ENCODE measurements around the gene CYP3A7. TPM values are rescaled to one million over a fixed set of nuclear protein-coding genes. Genes with fewer than 3 reads are reported as not detected.

The CYP3A7 gene
- total RNA-seq, 1 donor from 2014 or later = not detected

GRCh38 chr7:99672573-99672972, 62.4 kb downstream of the CYP3A7 start:
- no peaks in the 10 kb centered on the region for H3K9me3 Mint-ChIP-seq
- TF ChIP-seq, protein P1, sequence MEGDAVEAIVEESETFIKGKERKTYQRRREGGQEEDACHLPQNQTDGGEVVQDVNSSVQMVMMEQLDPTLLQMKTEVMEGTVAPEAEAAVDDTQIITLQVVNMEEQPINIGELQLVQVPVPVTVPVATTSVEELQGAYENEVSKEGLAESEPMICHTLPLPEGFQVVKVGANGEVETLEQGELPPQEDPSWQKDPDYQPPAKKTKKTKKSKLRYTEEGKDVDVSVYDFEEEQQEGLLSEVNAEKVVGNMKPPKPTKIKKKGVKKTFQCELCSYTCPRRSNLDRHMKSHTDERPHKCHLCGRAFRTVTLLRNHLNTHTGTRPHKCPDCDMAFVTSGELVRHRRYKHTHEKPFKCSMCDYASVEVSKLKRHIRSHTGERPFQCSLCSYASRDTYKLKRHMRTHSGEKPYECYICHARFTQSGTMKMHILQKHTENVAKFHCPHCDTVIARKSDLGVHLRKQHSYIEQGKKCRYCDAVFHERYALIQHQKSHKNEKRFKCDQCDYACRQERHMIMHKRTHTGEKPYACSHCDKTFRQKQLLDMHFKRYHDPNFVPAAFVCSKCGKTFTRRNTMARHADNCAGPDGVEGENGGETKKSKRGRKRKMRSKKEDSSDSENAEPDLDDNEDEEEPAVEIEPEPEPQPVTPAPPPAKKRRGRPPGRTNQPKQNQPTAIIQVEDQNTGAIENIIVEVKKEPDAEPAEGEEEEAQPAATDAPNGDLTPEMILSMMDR (conservative IDR thresholded peaks at IDR 0.05) = no peak
- H3K4me1 Mint-ChIP-seq = no peaks in the 10 kb centered on the region
- H3K36me3 Mint-ChIP-seq (ENCODE audit: low read depth) = no peaks in the 10 kb centered on the region
- H3K27me3 Mint-ChIP-seq (ENCODE audit: low read depth) = no peaks in the 10 kb centered on the region
- no peak for DNase-seq (ENCODE audit: low read depth, low spot score)
- no peak overlapping the region for H3K27ac Mint-ChIP-seq (ENCODE audit: unreplicated experiment)
- H3K4me3 Mint-ChIP-seq = no peak overlapping the region

- H3K36me3 Mint-ChIP-seq (ENCODE audit: low read depth) = peaks cover 4% of the 10 kb centered on the region
- no peak overlapping the region for H3K4me3 Mint-ChIP-seq
- H3K9me3 Mint-ChIP-seq = no peaks in the 10 kb centered on the region
- H3K27me3 Mint-ChIP-seq (ENCODE audit: low read depth) = no peaks in the 10 kb centered on the region
- no peaks in the 10 kb centered on the region for H3K4me1 Mint-ChIP-seq
- H3K27ac Mint-ChIP-seq (ENCODE audit: unreplicated experiment) = no peak overlapping the region
- DNase-seq (ENCODE audit: low read depth, low spot score) = no peak
- TF ChIP-seq, protein P1 (conservative IDR thresholded peaks at IDR 0.05) = no peak
Measured at GRCh38 chr7:99669782-99670181, 65.2 kb downstream of the CYP3A7 start.

DNA sequence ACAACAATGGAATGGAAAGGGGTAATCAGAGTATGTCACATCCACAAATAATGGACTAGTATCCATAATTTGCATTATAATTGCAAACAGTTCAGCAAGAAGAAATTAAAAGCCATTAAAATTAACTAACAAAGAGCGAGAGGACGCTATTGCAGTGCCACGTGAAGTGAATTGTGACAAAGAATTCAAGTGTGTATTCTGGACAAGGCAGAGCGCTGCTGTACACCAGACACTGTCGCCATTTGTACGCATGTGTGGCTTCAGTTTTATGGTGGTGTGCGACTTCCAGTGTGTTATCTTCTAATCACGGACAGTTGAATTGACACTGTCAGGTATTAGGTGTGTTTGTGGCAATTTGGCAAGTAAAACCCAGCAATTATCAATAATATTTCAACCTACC, 66.5 kb downstream of the CYP3A7 start:
- no peak for DNase-seq (ENCODE audit: low read depth, low spot score)
- no peaks in the 10 kb centered on the region for H3K4me1 Mint-ChIP-seq

DNA sequence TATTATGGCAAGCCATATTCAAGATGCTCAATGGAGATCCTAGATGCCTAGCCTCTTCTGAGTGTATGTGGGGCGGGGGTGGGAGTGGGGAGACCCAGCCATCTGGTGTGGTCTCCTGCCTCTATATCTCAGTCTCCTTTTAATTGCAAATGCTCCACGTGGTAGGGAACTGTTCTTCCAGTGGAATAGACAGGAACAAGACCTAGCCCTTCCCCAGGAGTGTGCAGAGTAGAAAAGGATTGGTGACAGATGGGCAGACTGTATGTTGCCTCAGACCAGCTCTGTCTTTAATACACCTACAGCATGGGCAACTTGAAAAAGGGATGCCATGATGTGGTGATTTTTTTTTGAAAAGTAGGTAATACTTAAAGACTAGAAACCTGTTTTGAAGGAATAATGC, 67.8 kb downstream of the CYP3A7 start:
- Mint-ChIP-seq H3K36me3 (ENCODE audit: low read depth) (peaks cover 12% of the 10 kb centered on the region), H3K27ac (ENCODE audit: unreplicated experiment) (no peak overlapping the region), H3K4me1 (no peaks in the 10 kb centered on the region), H3K9me3 (peaks cover 3% of the 10 kb centered on the region), H3K27me3 (ENCODE audit: low read depth) (no peaks in the 10 kb centered on the region), H3K4me3 (no peak overlapping the region)
- TF ChIP-seq, protein P1 (conservative IDR thresholded peaks at IDR 0.05) = no peak
- DNase-seq (ENCODE audit: low read depth, low spot score) = no peak

More for the DNA sequence above, 66.5 kb downstream of the CYP3A7 start:
- Mint-ChIP-seq H3K36me3 (ENCODE audit: low read depth) (peaks cover 7% of the 10 kb centered on the region), H3K4me3 (no peak overlapping the region), H3K27ac (ENCODE audit: unreplicated experiment) (no peak overlapping the region), H3K27me3 (ENCODE audit: low read depth) (no peaks in the 10 kb centered on the region), H3K9me3 (peaks cover 3% of the 10 kb centered on the region)
- TF ChIP-seq, protein P1 (conservative IDR thresholded peaks at IDR 0.05) = no peak

DNA sequence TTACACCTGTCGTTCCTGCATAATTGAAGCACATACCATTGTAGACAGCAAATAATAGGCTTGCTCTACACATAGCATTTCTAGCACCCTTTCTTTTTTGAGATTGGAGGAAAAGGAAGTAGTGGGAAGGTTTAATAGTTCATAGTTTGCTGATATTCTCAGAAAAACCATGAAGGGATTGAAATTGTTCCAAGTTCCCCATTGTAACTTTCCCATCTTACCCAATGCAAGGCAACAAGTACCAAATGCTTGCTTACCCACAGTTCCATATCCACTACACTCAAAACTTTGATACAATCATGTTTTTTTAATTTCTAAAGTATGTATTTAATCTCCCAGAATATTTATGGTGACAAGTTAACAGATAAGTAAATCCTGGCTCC, 69.0 kb downstream of the CYP3A7 start:
- DNase-seq (ENCODE audit: low read depth, low spot score) = no peak
- TF ChIP-seq, protein P1 (conservative IDR thresholded peaks at IDR 0.05) = no peak
- Mint-ChIP-seq H3K36me3 (ENCODE audit: low read depth) (peaks cover 12% of the 10 kb centered on the region), H3K4me3 (no peak overlapping the region), H3K4me1 (no peaks in the 10 kb centered on the region), H3K27me3 (ENCODE audit: low read depth) (no peaks in the 10 kb centered on the region), H3K27ac (ENCODE audit: unreplicated experiment) (no peak overlapping the region), H3K9me3 (peaks cover 3% of the 10 kb centered on the region)
